Lower lobe of right lung (tissue), 2 donors: ENCODE results near the gene DCAF10. TPM values are rescaled to one million over a fixed set of nuclear protein-coding genes. Genes with fewer than 3 reads are reported as not detected.
"Not testable (repeated sequence)": the region's sequence is repeated elsewhere in the genome, so short reads cannot be mapped to it uniquely, and the experiment has no call there.

Experiments used
- ATAC-seq, 2 donors: fragments of 200-7000 bp; cut with Tn5 transposase; one replicate each; pipeline ENCODE4 v1.9.1; 2020 to 2022; ENCODE audit warnings: mild to moderate bottlenecking in 2 of 2, moderate library complexity in 2 of 2
- DNase-seq: peaks from one replicate; pipeline ENCODE4 v3.0.0-alpha.2; 2020
- H3K27ac ChIP-seq: fragments of 200-600 bp; one replicate; pipeline ENCODE4 v1.8.0; 2022
- H3K27me3 ChIP-seq: fragments of 200-600 bp; one replicate; pipeline ENCODE4 v1.8.0; 2022; ENCODE audit warnings: low read depth
- H3K36me3 ChIP-seq: fragments of 200-600 bp; one replicate; pipeline ENCODE4 v1.8.0; 2022; ENCODE audit warnings: mild to moderate bottlenecking
- H3K4me1 ChIP-seq: fragments of 200-600 bp; one replicate; pipeline ENCODE4 v1.8.0; 2022
- H3K4me3 ChIP-seq: fragments of 200-600 bp; one replicate; pipeline ENCODE4 v1.8.0; 2022; ENCODE audit warnings: mild to moderate bottlenecking
- H3K9me3 ChIP-seq: fragments of 200-600 bp; one replicate; pipeline ENCODE4 v1.8.0; 2022
- intact Hi-C: fragments of 100-400 bp; cut with DNase I; formaldehyde crosslinking; loops from one replicate; pipeline ENCODE4 v1.11.0; 2022
- total RNA-seq: library from RNA; stranded (reverse); fragmentation: NEBNext Ultra II Directional; extraction: Animal tissue kit (Norgen Biotek cat#: 25700); gene quantifications from one replicate; pipeline ENCODE4 v1.2.1, GENCODE V29; 2021
- TF ChIP-seq, protein P1 (sequence below): fragments of 200-600 bp; IDR thresholded peaks from one replicate; pipeline ENCODE4 v1.8.0; 2022; ENCODE audit warnings: antibody characterized with exemption, mild to moderate bottlenecking
- donor health status: DM: no; HTN: yes; CAD: no; lungs with severe emphysema.

DCAF10 gene
- total RNA-seq, 1 donor from 2014 or later = 24.1 TPM

DNA sequence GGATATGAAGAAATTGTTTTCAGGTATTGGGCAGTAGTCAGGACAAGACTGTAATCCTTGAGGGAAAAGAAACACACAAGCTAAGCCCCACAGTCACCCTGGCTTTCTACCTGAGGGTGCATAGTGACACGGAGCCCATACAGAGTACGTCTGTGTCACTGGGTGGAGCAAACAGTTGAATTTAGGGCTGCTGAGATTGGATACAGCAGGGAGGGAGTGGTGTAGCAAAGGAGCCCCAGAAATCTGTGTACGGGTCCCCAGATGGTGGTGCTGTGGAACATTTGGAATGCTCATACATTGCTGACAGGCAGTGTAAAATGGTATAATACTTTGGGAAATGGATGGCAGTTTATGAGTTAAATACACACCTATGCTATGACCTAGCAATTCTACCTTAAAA is 41.9 kb upstream of the DCAF10 start:
- ATAC-seq (no peak), DNase-seq (no peak)
- TF ChIP-seq, protein P1, sequence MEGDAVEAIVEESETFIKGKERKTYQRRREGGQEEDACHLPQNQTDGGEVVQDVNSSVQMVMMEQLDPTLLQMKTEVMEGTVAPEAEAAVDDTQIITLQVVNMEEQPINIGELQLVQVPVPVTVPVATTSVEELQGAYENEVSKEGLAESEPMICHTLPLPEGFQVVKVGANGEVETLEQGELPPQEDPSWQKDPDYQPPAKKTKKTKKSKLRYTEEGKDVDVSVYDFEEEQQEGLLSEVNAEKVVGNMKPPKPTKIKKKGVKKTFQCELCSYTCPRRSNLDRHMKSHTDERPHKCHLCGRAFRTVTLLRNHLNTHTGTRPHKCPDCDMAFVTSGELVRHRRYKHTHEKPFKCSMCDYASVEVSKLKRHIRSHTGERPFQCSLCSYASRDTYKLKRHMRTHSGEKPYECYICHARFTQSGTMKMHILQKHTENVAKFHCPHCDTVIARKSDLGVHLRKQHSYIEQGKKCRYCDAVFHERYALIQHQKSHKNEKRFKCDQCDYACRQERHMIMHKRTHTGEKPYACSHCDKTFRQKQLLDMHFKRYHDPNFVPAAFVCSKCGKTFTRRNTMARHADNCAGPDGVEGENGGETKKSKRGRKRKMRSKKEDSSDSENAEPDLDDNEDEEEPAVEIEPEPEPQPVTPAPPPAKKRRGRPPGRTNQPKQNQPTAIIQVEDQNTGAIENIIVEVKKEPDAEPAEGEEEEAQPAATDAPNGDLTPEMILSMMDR = no peak
- Histone ChIP-seq H3K27ac (no peak overlapping the region), H3K4me1 (peaks cover 16% of the 10 kb centered on the region), H3K4me3 (no peak overlapping the region), H3K36me3 (peaks cover 7% of the 10 kb centered on the region), H3K9me3 (no peaks in the 10 kb centered on the region), H3K27me3 (no peaks in the 10 kb centered on the region)
- intact Hi-C loops = no loop called here

DNA sequence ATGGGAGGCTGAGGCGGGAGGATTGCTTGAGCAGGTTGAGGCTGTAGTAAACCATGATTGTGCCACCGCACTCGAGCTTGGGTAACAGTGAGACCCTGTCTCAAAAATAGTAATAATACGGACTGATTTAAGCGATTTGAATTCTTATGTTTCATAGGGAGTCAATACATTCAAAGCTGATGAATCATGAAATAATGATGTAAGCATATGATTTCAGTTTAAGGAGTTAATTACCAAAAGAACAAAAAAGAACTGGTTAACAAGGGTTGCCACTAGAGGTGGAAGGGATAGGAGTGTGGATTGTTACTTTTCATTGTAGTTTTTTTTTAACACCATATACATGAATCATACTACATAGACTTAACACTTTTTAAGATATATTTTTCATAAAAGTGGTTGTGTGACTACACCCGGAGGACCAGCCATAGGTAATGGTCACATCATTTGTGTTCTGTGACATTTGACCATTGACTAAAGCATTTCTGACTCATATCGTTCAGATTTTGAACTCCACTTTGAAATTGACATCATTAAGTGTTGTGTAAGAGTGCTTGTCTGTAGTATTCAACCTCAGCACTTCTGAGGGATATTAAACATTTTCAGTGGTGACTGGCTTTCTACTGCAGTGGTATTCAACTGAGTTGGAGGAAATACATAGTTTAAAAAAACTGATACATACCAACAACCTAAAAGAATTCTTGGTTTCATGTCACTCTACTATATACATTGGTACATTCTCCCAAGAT is 40.0 kb upstream of the DCAF10 start:
- DNase-seq = no peak
- Histone ChIP-seq H3K27me3 (no peaks in the 10 kb centered on the region), H3K4me3 (no peak overlapping the region), H3K36me3 (peaks cover 18% of the 10 kb centered on the region), H3K27ac (no peak overlapping the region), H3K9me3 (no peaks in the 10 kb centered on the region), H3K4me1 (peaks cover under 1% of the 10 kb centered on the region)
- peak; percentile 56 to 86 for ATAC-seq
- intact Hi-C loops = no loop called here
- TF ChIP-seq, protein P1 = no peak

DNA sequence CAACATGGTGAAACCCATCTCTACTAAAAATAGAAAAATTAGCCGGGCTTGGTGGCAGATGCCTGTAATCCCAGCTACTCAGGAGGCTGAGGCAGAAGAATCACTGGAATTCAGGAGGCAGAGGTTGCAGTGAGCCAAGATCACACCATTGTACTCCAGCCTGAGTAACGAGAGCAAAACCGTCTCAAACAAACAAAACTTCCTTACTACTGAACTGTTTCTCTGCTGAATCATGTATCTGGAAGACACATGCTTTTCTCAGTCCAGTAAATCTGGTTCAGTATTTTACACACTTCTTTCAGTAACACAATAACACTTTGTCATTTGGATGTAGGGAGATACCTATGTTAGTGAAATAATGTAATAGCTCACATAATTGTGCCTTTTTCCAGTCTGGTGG is 39.1 kb upstream of the DCAF10 start:
- H3K27me3 ChIP-seq = no peaks in the 10 kb centered on the region
- DNase-seq (no peak), ATAC-seq (no peak)
- peaks cover 18% of the 10 kb centered on the region for H3K36me3 ChIP-seq
- intact Hi-C loops = no loop called here
- no peak overlapping the region for H3K4me3 ChIP-seq
- no peak overlapping the region for H3K27ac ChIP-seq
- TF ChIP-seq, protein P1 = no peak
- H3K9me3 ChIP-seq = no peaks in the 10 kb centered on the region
- H3K4me1 ChIP-seq = no peaks in the 10 kb centered on the region

DNA sequence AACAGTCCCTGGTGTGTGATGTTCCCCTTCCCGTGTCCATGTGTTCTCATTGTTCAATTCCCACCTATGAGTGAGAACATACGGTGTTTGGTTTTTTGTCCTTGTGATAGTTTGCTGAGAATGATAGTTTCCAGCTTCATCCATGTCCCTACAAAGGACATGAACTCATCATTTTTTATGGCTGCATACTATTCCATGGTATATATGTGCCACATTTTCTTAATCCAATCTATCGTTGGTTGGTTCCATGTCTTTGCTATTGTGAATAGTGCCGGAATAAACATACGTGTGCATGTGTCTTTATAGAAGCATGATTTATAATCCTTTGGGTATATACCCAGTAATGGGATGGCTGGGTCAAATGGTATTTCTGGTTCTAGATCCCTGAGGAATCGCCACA is 35.3 kb upstream of the DCAF10 start:
- H3K4me1 ChIP-seq, DNase-seq, ATAC-seq, H3K27ac ChIP-seq, H3K9me3 ChIP-seq, intact Hi-C loops, H3K4me3 ChIP-seq, H3K27me3 ChIP-seq: not testable (repeated sequence)
- peaks cover 30% of the 10 kb centered on the region for H3K36me3 ChIP-seq

DNA sequence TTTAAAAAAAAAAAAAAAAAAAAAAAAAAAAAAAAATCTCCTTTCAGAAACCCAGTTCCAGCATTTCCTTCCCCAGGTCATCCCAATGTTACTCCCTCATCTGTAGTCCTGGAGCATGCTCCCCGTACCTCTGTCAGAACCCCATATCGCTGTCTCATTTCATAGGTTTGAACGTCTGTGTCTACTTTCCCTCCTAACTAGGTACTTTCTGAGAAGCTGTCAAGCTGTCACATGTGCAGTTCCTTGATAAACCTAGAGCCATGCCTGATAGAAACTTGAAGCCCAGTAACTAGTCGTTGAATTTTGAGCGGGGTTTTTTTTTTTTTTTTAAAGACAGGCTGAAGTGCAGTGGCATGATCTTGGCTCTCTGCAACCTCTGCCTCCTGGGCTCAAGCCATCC is 31.3 kb upstream of the DCAF10 start:
- peaks cover 57% of the 10 kb centered on the region for H3K36me3 ChIP-seq
- intact Hi-C loops = no loop called here
- no peak for ATAC-seq

DNA sequence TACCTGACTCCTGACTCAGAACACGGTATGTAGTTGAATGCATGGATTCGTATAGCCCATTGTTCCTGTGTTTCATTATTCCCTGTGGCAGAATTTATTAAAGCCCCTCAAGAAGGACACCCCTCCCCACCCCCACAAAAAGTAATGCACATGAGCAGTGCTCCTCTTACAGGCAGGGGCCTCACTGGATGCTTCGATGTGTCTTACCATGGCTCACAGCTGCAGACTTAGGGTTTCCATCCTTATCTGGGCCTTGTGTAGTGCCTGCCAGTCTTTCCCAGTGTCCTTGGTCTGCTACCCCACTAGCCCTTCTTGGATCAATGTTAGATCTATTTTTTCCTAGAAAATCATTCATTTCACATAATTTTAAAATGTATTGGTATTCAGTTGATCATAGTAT is 30.6 kb upstream of the DCAF10 start:
- intact Hi-C loops = no loop called here
- DNase-seq (no peak), ATAC-seq (no peak)
- TF ChIP-seq, protein P1 = no peak
- no peak overlapping the region for H3K27ac ChIP-seq
- H3K27me3 ChIP-seq = no peaks in the 10 kb centered on the region
- H3K4me1 ChIP-seq = no peaks in the 10 kb centered on the region
- H3K36me3 ChIP-seq = peaks cover 57% of the 10 kb centered on the region
- H3K9me3 ChIP-seq = no peaks in the 10 kb centered on the region
- H3K4me3 ChIP-seq = no peak overlapping the region

More for the DNA sequence above, 31.3 kb upstream of the DCAF10 start:
- H3K4me1 ChIP-seq = no peaks in the 10 kb centered on the region
- TF ChIP-seq, protein P1 = no peak
- H3K9me3 ChIP-seq = no peaks in the 10 kb centered on the region
- H3K27me3 ChIP-seq = no peaks in the 10 kb centered on the region
- H3K4me3 ChIP-seq = no peak overlapping the region
- no peak overlapping the region for H3K27ac ChIP-seq
- DNase-seq = no peak
